Activated CD4-positive, alpha-beta memory T cell treated with anti-CD3 and anti-CD28 coated beads for 36 hours (primary cell): ENCODE measurements around the gene TAAR8. TPM values are rescaled to one million over a fixed set of nuclear protein-coding genes. Genes with fewer than 3 reads are reported as not detected.
"Not testable (repeated sequence)": the region's sequence is repeated elsewhere in the genome, so short reads cannot be mapped to it uniquely, and the experiment has no call there.

Experiments used
- CTCF ChIA-PET: fragments of 350-600 bp; sonication (Branson Sonifier 250); formaldehyde crosslinking; loops from one replicate; lab custom pipeline; 2021; ENCODE audit warnings: antibody characterized with exemption, inconsistent platforms; lab: Charles Lee
- POLR2A ChIA-PET: fragments of 350-600 bp; sonication (Branson Sonifier 250); formaldehyde crosslinking; loops from one replicate; lab custom pipeline; 2021; ENCODE audit warnings: antibody characterized with exemption; lab: Charles Lee
- DNase-seq: peaks from one replicate; pipeline ENCODE4 v3.0.0-alpha.2; 2020
- H3K27ac Mint-ChIP-seq: one replicate; pipeline ENCODE4 v1.8.0; 2021; ENCODE audit warnings: mixed read lengths
- H3K27me3 Mint-ChIP-seq: one replicate; pipeline ENCODE4 v1.8.0; 2021; ENCODE audit warnings: mixed read lengths
- H3K36me3 Mint-ChIP-seq: one replicate; pipeline ENCODE4 v1.8.0; 2021; ENCODE audit warnings: mixed read lengths
- H3K4me1 Mint-ChIP-seq: one replicate; pipeline ENCODE4 v1.8.0; 2021; ENCODE audit warnings: low read depth, mixed read lengths
- H3K4me3 Mint-ChIP-seq: one replicate; pipeline ENCODE4 v1.8.0; 2021; ENCODE audit warnings: mild to moderate bottlenecking, mixed read lengths
- H3K9me3 Mint-ChIP-seq: one replicate; pipeline ENCODE4 v1.8.0; 2021; ENCODE audit warnings: mixed read lengths
- intact Hi-C: fragments of 100-400 bp; cut with micrococcal nuclease; formaldehyde crosslinking; loops from one replicate; pipeline ENCODE4 v1.15.1; 2023
- total RNA-seq, 2 experiments: library from RNA; stranded (reverse); gene quantifications; one replicate each; pipeline ENCODE4 v1.2.3, GENCODE V29; 2021

TAAR8 gene
- total RNA-seq, 2 experiments from 2014 or later: not detected

DNA sequence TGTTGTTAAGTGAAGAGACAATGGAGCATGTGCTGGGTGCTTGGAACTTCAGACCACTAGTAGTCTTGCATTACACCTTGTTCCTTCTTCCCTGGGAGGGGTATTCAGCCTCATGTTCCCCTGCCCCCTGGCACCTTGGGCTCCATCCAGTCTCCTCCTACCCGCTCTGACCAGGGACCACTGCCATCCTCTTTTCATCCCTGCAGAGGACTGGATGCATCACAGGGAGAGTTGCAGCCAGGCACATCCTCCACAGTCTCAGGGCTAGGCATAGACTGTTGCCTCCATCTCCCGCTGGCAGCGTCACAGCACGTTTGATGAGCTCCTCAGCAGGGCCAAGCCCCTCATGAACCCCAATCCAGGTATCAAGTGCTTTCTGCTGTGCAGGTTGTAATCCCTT, 1.3 kb upstream of the TAAR8 start:
- Mint-ChIP-seq H3K9me3 (no peaks in the 10 kb centered on the region), H3K27ac (no peak overlapping the region), H3K4me1 (no peaks in the 10 kb centered on the region), H3K27me3 (peaks cover 12% of the 10 kb centered on the region), H3K36me3 (no peaks in the 10 kb centered on the region), H3K4me3 (no peak overlapping the region)
- CTCF ChIA-PET: no interaction called here
- intact Hi-C loops: no loop called here
- DNase-seq: no peak
- POLR2A ChIA-PET: no interaction called here

DNA sequence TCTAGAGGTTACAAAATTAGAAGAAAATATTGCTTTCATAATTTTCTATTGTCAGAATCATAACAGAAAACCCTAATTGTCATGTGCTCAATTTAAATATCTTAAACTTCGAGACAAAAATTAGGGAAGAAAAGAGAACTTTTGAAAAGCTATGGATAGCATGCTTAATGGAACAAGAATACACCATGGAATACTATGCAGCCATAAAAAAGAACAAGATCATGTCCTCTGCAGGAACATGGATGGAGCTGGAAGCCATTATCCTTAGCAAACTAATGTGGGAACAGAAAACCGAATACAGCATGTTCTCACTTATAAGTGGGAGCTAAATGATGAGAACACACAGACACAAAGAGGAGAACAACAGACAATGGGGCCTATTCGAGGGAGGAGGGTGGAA, 7.6 kb downstream of the TAAR8 start:
- CTCF ChIA-PET: interaction anchor here (1.3 kb wide), 1 partner anchor 280 kb away, joined by 3 read pairs; no protein-coding TSS in a partner anchor
- intact Hi-C loops, H3K9me3 Mint-ChIP-seq: not testable (repeated sequence)

DNA sequence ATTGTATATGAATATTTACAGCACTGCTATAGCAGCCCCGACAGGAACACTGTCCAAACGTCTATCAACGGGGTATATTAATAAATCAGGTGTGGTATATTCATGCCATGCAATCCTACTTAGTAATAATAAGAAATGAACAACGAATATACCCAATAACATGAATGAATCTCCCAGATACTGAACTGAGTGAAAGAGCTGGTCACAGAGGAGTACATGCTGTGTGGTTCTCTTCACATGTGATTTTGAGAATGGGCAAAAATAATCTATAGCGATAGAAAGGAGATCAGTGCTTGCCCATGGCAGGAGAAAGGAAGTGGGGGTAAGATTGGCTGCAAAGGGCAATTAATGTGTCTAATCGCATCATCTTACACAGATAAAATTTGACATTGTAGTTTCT, 13.9 kb downstream of the TAAR8 start:
- Mint-ChIP-seq H3K27me3 (peaks cover 17% of the 10 kb centered on the region), H3K4me1 (no peaks in the 10 kb centered on the region), H3K9me3 (no peaks in the 10 kb centered on the region), H3K4me3 (no peak overlapping the region), H3K36me3 (no peaks in the 10 kb centered on the region), H3K27ac (no peak overlapping the region)
- ChIA-PET CTCF (no interaction called here), POLR2A (no interaction called here)
- intact Hi-C loops: no loop called here
- no peak for DNase-seq

More for the DNA sequence above, 7.6 kb downstream of the TAAR8 start:
- not testable (repeated sequence) for H3K36me3 Mint-ChIP-seq, DNase-seq, H3K27ac Mint-ChIP-seq, H3K4me1 Mint-ChIP-seq, H3K4me3 Mint-ChIP-seq
- POLR2A ChIA-PET: interaction anchor here (0.6 kb wide), 1 partner anchor 59 kb away, joined by 5 read pairs; no protein-coding TSS in a partner anchor
- H3K27me3 Mint-ChIP-seq: peaks cover 23% of the 10 kb centered on the region

DNA sequence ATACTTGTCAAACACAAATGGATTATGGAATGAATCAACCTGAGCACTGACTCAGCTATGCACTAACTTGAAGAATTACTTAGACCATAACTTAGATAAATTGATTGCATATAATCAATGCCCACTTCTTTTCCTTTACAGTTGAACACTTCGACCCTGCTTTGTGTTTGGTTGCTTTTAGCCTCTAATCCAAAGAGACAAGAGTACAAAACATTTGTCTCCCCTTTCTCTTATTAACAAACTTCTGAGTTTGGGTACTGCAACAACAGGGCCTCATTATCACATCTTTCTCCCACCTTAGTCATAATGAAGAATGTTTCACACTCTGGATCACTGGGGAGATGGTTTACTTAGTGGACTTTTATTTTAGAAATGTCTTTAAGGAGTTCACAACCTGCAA, 15.1 kb downstream of the TAAR8 start:
- H3K4me3 Mint-ChIP-seq: no peak overlapping the region
- ChIA-PET CTCF (no interaction called here), POLR2A (no interaction called here)
- H3K9me3 Mint-ChIP-seq: no peaks in the 10 kb centered on the region
- no peaks in the 10 kb centered on the region for H3K36me3 Mint-ChIP-seq
- H3K27me3 Mint-ChIP-seq: peaks cover 22% of the 10 kb centered on the region
- no peak overlapping the region for H3K27ac Mint-ChIP-seq
- H3K4me1 Mint-ChIP-seq: no peaks in the 10 kb centered on the region
- no peak for DNase-seq
- intact Hi-C loops: no loop called here

DNA sequence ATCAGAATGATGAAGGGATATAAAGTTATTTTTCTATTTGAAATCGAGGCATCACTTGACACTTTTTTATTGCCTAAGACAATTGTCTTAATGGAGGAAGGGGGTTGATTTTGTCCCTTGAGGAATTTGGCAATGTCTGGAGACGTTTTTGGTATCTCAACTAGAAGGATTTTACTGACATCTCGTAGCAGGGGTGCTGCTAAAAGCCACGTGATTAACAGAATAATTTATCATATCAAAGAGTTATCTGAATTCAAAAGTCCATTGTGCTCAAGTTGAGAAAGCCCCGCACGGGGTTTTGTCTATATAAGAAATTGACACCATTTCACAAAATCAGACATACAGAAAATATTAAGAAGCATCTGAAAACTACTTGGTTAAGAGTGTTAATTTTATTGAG, 16.1 kb downstream of the TAAR8 start:
- ChIA-PET POLR2A (no interaction called here), CTCF (no interaction called here)
- H3K4me3 Mint-ChIP-seq: no peak overlapping the region
- no peak overlapping the region for H3K27ac Mint-ChIP-seq
- no peaks in the 10 kb centered on the region for H3K4me1 Mint-ChIP-seq
- intact Hi-C loops: no loop called here
- H3K9me3 Mint-ChIP-seq: no peaks in the 10 kb centered on the region
- peaks cover 21% of the 10 kb centered on the region for H3K27me3 Mint-ChIP-seq
- DNase-seq: no peak
- H3K36me3 Mint-ChIP-seq: no peaks in the 10 kb centered on the region

DNA sequence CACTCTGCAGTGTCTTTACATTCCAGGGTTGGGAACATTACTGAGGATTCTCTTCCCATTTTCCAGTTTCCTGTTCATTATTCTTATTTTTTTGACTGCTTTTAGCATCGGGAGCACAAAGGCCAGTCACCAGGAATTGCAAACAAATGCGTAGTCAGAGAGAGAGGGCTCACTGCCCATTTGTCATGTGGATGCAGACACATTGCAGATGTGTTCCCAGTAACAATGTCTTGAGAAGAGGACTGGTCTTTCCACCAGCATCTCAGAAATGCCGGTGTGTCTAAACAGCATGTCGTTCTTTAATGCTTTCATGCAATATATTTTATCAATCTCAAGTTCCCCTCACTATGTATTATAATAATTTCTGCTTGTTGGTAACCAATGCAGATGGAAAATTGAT, 16.7 kb downstream of the TAAR8 start:
- H3K9me3 Mint-ChIP-seq: no peaks in the 10 kb centered on the region
- CTCF ChIA-PET: no interaction called here

DNA sequence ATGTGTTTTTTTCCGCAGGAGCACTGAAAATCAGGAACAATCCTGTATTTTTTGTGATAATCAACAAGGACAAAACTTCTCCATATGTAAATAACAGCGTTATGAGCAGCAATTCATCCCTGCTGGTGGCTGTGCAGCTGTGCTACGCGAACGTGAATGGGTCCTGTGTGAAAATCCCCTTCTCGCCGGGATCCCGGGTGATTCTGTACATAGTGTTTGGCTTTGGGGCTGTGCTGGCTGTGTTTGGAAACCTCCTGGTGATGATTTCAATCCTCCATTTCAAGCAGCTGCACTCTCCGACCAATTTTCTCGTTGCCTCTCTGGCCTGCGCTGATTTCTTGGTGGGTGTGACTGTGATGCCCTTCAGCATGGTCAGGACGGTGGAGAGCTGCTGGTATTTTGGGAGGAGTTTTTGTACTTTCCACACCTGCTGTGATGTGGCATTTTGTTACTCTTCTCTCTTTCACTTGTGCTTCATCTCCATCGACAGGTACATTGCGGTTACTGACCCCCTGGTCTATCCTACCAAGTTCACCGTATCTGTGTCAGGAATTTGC, 17.8 kb downstream of the TAAR8 start, which contains the start of gene TAAR6:
Gene TAAR6 (plus strand): TSS at position 102 of the 557 bp plus-strand sequence. CDS start 0 bp downstream, at position 102.
- Mint-ChIP-seq H3K27me3 (peaks cover 21% of the 10 kb centered on the region), H3K36me3 (no peaks in the 10 kb centered on the region), H3K9me3 (no peaks in the 10 kb centered on the region), H3K4me3 (no peak within 1 kb of the TSS), H3K27ac (no peak within 1 kb of the TSS), H3K4me1 (no peaks in the 10 kb centered on the region)
- DNase-seq: no peak
- ChIA-PET CTCF (no interaction called here), POLR2A (no interaction called here)
- intact Hi-C loops: no loop called here

More for the DNA sequence above, 16.7 kb downstream of the TAAR8 start:
- Mint-ChIP-seq H3K36me3 (no peaks in the 10 kb centered on the region), H3K27me3 (peaks cover 24% of the 10 kb centered on the region), H3K4me1 (no peaks in the 10 kb centered on the region), H3K27ac (no peak overlapping the region), H3K4me3 (no peak overlapping the region)
- intact Hi-C loops: no loop called here
- POLR2A ChIA-PET: no interaction called here
- DNase-seq: no peak

DNA sequence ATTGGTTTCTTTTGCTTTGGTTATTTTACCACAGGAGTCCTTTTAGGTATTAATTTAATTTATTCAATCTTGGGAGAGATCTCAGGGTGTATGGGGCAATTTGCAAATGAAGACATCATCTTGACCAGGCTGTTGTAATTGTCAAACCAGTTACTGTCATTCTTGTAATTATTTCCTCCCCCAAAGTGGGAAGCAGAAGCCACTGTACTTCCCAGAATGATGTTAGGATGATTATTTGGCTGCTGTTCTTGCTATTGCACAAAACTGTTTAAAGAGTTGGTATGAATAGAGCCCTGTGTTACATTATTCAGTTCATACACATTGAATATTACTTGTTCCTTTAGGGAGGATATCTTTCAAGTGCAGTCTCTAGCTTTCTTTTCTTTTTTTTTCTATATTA, 19.3 kb downstream of the TAAR8 start:
- Mint-ChIP-seq H3K36me3 (no peaks in the 10 kb centered on the region), H3K4me3 (no peak overlapping the region), H3K27me3 (peaks cover 22% of the 10 kb centered on the region), H3K27ac (no peak overlapping the region), H3K9me3 (no peaks in the 10 kb centered on the region), H3K4me1 (no peaks in the 10 kb centered on the region)
- ChIA-PET POLR2A (no interaction called here), CTCF (no interaction called here)
- intact Hi-C loops: no loop called here
- no peak for DNase-seq

DNA sequence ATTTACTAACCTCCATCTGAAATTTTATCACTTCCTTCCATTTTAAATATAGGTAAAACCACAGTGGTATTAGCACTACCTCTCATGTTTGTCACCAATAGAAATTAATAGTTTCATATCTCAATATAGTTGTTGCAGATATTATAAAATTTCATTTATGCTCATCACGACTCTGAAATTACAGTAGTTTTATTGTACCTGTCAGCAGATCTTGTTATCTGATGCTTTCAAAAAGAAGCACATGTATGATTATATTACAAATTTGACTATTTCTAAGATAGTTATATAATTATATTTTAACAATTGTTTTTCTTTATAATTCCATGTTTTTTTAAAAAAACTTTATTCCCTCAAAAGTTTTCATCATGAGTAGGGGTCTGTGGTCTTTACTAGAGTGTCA, 32.2 kb downstream of the TAAR8 start:
- Mint-ChIP-seq H3K27me3 (peaks cover 19% of the 10 kb centered on the region), H3K27ac (no peak overlapping the region), H3K4me3 (no peak overlapping the region), H3K4me1 (no peaks in the 10 kb centered on the region), H3K9me3 (no peaks in the 10 kb centered on the region), H3K36me3 (no peaks in the 10 kb centered on the region)
- POLR2A ChIA-PET: no interaction called here
- CTCF ChIA-PET: no interaction called here
- intact Hi-C loops: no loop called here
- no peak for DNase-seq

DNA sequence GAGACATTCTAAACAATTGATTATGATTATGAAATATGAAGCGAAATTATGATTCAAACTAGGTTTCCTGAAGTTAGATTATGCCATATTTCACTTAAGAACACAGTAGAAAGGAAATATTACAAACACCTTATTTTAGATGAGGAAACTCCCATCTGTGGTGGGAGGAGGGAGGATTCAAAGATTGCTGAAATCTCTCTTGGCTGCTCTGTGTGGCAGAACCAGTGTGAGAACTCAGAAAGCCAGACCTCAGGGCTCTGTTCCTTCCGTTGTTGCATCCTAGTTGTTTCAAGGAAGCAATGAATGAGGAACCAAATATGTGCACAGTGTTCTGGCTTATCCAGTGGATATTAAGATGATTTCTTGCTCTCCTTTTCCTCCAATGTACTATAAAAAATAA, 35.0 kb downstream of the TAAR8 start:
- ChIA-PET POLR2A (no interaction called here), CTCF (no interaction called here)
- Mint-ChIP-seq H3K27ac (no peak overlapping the region), H3K4me3 (no peak overlapping the region), H3K9me3 (no peaks in the 10 kb centered on the region), H3K36me3 (no peaks in the 10 kb centered on the region), H3K4me1 (no peaks in the 10 kb centered on the region), H3K27me3 (peaks cover 14% of the 10 kb centered on the region)
- intact Hi-C loops: no loop called here
- no peak for DNase-seq

DNA sequence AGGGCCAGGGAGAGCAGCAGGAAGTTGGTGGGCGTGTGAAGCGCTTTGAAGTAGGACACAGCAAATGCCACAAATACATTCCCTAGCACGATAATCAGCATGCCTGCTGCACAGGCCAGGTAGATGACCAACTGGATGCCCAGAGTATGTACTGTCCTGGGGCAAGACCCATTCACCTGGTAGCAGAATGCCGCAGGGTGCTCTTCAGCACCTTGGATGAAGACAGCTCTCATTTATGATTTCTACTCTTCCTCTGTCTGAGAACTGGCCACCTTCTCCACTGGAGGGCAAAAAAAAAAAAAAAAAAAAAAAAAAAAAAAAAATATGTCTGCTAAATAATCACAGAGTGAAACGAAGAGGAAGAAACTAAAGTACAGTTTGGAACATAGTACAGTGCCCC, 37.0 kb downstream of the TAAR8 start, which contains the start of gene TAAR5:
Gene TAAR5 (minus strand): TSS at position 288 of the 400 bp plus-strand sequence. CDS start 55 bp downstream, at position 233.
- Mint-ChIP-seq H3K27ac (no peak within 1 kb of the TSS), H3K9me3 (no peaks in the 10 kb centered on the region), H3K36me3 (no peaks in the 10 kb centered on the region), H3K4me1 (no peaks in the 10 kb centered on the region), H3K27me3 (peaks cover 12% of the 10 kb centered on the region), H3K4me3 (no peak within 1 kb of the TSS)
- intact Hi-C loops: no loop called here
- ChIA-PET POLR2A (no interaction called here), CTCF (no interaction called here)
- DNase-seq: no peak

DNA sequence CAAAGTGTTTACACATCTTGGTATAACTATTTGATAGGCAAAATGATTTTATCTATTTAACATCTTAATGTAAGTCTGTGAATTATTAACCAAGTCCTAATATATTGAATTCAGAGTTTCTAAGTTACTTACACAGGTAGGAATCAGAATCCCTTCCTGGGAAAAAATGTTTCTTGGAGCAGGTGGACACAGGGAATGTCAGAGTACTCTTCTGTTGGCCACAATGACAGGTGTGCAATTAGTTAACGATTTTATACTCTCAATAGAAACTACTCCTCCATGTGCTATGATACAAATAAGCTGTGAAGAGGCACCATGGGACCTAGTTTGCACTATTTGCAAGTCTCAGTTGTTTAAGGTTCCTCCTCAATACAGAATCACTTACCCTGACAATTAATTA, 37.9 kb downstream of the TAAR8 start:
- POLR2A ChIA-PET: no interaction called here
- no peaks in the 10 kb centered on the region for H3K9me3 Mint-ChIP-seq
- peaks cover 12% of the 10 kb centered on the region for H3K27me3 Mint-ChIP-seq
- H3K27ac Mint-ChIP-seq: no peak overlapping the region
- CTCF ChIA-PET: interaction anchor here (0.6 kb wide), 1 partner anchor 28 kb away, joined by 4 read pairs; no protein-coding TSS in a partner anchor
- no peaks in the 10 kb centered on the region for H3K4me1 Mint-ChIP-seq
- no peak for DNase-seq
- no peak overlapping the region for H3K4me3 Mint-ChIP-seq
- intact Hi-C loops: no loop called here
- no peaks in the 10 kb centered on the region for H3K36me3 Mint-ChIP-seq

DNA sequence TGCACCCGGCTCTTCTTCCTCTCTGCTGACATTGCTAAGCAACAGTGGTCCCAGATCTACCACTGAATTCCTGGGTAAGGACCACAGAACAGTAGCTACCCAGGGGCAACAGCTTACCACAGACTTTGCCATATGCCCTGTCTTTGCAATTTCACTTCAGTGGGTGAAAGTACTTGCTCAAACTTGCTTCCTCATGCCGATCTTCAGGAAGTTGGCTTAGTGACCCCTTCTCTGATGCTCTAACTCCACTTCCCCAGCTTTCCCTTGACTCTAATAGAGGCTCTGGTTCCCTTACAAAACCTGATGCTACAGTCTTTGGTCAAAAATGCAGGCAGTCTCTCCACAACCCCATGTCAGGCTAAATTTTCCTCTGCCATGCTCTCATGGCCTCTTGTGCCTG, 40.4 kb downstream of the TAAR8 start:
- Mint-ChIP-seq H3K9me3 (no peaks in the 10 kb centered on the region), H3K36me3 (no peaks in the 10 kb centered on the region), H3K27me3 (peaks cover 7% of the 10 kb centered on the region), H3K4me3 (no peak overlapping the region), H3K4me1 (no peaks in the 10 kb centered on the region), H3K27ac (no peak overlapping the region)
- ChIA-PET POLR2A (no interaction called here), CTCF (no interaction called here)
- no peak for DNase-seq
- intact Hi-C loops: no loop called here
